ENCODE measurements around the gene UGT3A1.

Gene UGT3A1

DNA sequence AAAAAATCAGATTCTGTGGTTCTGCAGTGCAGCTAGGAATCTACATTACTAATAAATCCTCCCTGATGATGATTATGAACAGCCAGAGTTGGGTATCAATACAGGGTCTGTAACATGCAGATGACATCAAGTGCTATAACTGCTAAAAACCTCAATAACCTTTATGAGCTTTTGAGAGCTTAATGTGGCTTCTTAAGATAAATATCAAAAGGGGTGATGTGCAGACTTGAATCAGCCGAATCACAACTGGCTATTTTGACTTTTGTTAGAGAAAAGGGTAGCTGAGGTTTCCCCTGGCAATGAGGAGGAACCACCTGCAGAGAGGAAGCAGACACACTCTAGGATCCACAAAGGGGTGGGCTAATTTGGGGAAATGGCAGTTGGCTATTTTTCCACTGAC lies 83.0 kb downstream of the UGT3A1 start:
- no peak for DNase-seq
- Mint-ChIP-seq H3K4me3 (peak overlapping the region; percentile 57), H3K27me3 (no peaks in the 10 kb centered on the region), H3K4me1 (peaks cover 80% of the 10 kb centered on the region), H3K27ac (peak overlapping the region; percentile 92), H3K36me3 (ENCODE audit: low read depth) (peaks cover 8% of the 10 kb centered on the region), H3K9me3 (peaks cover 22% of the 10 kb centered on the region)
- peak; percentile 58 for ATAC-seq

DNA sequence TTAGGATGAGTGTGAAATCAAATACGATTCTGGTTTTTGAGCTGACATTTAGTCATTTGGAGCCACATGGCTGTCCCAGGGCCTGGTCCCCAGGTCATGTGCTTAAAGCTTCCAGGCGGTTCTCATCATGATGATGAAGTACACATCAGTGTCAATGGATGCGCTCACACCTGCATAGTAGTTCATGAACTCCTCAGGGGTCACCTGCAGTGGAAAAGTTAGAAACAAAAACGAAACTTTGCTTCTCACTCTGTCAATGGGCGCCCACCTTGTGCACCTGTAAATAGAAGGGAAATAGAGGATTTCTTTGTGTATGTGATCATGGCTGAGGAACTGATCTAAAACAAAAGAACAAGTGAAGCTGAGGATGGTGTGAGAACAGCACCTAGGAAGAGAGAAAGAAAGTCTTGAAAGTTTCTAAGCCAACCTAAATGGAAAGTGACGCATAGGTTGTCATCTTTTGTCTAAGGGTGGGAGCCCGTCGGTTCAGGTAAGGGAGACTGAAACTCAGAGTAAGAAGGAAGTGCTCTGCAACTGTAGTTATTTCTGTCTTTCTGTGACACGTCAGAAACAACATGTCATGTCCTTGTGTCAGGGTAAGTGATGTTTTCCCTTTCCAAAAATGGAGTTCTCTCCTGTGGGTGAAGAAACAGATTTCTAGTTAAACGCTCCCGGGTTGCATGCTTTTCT lies 86.6 kb downstream of the UGT3A1 start:
- peak overlapping the region; percentile 43 for H3K4me3 Mint-ChIP-seq
- ATAC-seq (peak; percentile 70), DNase-seq (no peak)
- H3K4me1 Mint-ChIP-seq = peaks cover 98% of the 10 kb centered on the region
- H3K27ac Mint-ChIP-seq = peak overlapping the region; percentile 91
- no peaks in the 10 kb centered on the region for H3K36me3 Mint-ChIP-seq (ENCODE audit: low read depth)
- no peaks in the 10 kb centered on the region for H3K27me3 Mint-ChIP-seq
- peaks cover 7% of the 10 kb centered on the region for H3K9me3 Mint-ChIP-seq

DNA sequence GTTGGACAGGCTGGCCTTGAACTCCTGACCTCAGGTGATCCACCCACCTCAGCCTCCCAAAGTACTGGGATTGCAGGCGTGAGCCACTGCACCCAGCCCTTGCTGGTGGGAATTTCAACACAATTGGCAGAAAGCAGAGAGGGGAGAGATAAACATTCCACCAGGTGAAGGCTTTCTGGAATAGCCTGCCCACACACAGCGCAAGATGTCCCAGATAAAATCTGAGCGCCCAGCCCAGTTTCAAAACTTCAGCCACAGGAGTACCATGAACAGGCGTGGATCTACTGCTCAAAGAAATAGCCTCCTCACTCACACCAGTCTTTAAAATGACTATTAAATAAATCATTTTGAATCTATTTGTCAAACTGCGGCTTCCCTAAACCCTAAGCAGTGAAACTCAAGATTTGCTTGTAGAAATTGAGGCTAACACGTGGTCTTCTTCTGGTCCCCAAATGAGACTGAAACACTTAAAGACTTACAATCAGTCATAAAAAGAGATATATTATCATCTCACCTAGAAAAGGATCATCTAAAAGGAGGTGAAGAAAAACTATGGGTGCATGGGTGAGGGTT lies 87.5 kb downstream of the UGT3A1 start:
- Mint-ChIP-seq H3K36me3 (ENCODE audit: low read depth) (no peaks in the 10 kb centered on the region), H3K27ac (peak overlapping the region; percentile 91), H3K4me3 (no peak overlapping the region), H3K27me3 (no peaks in the 10 kb centered on the region), H3K9me3 (peaks cover 7% of the 10 kb centered on the region), H3K4me1 (peaks cover 98% of the 10 kb centered on the region)
- DNase-seq (no peak), ATAC-seq (peak; percentile 7)

DNA sequence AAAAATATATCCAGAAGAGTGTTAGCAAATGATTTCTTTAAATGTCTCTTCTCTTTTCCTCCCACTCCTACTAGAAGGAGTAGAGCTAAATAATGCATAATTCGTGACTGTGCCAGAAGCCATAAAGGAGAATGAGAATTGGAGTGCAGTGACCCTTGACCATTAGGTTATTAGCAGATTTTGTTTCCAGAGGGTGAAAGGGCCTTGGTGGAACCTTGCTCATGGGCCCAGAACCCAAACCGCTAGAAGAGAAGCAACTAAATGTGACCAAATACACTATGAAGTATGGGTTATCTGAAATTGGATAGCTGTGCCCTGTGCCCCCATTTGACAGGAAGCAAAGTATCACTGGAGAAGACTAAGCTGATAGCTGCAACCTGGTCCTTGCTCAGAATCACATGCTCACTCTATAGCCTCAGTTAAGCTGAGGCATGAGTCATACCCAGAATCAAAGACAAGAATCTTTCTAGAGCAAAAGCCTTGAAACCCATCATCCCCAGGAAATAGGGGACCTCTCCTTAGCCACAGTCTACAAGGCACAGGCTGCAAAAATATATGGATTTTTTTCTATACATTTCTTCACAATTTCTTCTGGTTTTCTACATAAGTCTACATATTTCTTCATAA lies 89.0 kb downstream of the UGT3A1 start:
- peak overlapping the region; percentile 91 for H3K27ac Mint-ChIP-seq
- ATAC-seq (peak; percentile 62), DNase-seq (no peak)
- no peak overlapping the region for H3K4me3 Mint-ChIP-seq
- no peaks in the 10 kb centered on the region for H3K27me3 Mint-ChIP-seq
- peaks cover 7% of the 10 kb centered on the region for H3K9me3 Mint-ChIP-seq
- no peaks in the 10 kb centered on the region for H3K36me3 Mint-ChIP-seq (ENCODE audit: low read depth)
- peaks cover 84% of the 10 kb centered on the region for H3K4me1 Mint-ChIP-seq
